Forelimb muscle (tissue), 1 donor: ENCODE results near the gene MTO1. TPM values are rescaled to one million over a fixed set of nuclear protein-coding genes. Genes with fewer than 3 reads are reported as not detected.
"Not testable (repeated sequence)": the region's sequence is repeated elsewhere in the genome, so short reads cannot be mapped to it uniquely, and the experiment has no call there.

Experiments used
- DNase-seq: peaks from one replicate; pipeline ENCODE4 v3.0.0-alpha.2; 2013; ENCODE audit warnings: low read depth
- polyA plus RNA-seq: library from polyadenylated mRNA; unstranded; fragments of 120-200 nt; gene quantifications from one replicate; pipeline ENCODE4 v1.2.1, GENCODE V29; 2013; ENCODE audit not compliant: insufficient read length

Gene MTO1, protein sequence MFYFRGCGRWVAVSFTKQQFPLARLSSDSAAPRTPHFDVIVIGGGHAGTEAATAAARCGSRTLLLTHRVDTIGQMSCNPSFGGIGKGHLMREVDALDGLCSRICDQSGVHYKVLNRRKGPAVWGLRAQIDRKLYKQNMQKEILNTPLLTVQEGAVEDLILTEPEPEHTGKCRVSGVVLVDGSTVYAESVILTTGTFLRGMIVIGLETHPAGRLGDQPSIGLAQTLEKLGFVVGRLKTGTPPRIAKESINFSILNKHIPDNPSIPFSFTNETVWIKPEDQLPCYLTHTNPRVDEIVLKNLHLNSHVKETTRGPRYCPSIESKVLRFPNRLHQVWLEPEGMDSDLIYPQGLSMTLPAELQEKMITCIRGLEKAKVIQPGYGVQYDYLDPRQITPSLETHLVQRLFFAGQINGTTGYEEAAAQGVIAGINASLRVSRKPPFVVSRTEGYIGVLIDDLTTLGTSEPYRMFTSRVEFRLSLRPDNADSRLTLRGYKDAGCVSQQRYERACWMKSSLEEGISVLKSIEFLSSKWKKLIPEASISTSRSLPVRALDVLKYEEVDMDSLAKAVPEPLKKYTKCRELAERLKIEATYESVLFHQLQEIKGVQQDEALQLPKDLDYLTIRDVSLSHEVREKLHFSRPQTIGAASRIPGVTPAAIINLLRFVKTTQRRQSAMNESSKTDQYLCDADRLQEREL
- 18.6 TPM for polyA plus RNA-seq

GRCh38 chr6:73461537-73462350 lies at the start of gene MTO1:
Gene MTO1 (plus strand): TSS chr6:73461737. CDS start chr6:73461855, 118 bp downstream.
- DNase-seq, result peak; percentile 82

DNA sequence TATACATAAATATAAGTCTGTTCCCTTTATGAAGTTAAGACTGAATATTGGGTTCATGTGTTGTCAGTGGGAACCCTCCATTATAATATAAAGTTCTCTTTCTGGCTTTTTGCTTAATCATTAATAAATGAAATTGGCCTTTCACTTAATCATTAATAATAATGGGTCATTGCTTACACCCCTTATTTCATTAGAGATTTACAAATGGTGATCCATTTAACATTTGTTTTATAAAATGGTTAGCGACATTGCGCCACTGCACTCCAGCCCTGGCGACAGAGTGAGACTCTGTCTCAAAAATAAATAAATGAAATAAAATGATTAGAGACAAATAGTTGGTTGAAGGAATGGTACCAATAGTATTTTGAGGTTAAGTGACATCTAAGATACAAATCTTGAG lies 48.4 kb upstream of the MTO1 start:
- DNase-seq, result no peak

- no peak for DNase-seq
These were observed 43.3 kb upstream of the MTO1 start for GRCh38 chr6:73418081-73418741.

- DNase-seq, result no peak
These were observed 40.0 kb upstream of the MTO1 start for GRCh38 chr6:73421534-73421933.

DNA sequence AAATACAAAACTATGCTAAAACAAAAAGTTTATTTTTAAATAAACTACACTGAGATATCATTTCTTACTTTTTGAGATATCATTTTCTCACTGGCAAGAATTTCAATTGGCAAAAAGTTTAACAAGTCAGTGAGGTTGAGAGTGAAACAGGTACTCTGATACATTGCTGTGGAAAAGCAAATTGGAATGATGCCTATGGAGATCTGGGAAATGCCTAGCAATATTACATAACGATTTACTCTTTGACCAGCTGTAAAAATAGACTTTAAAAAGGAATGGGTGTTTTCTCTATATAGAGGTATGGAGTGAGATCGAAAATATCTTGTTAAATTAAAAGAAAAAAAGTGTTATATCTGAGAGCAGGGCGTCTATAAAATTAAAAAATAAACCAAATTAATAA lies 26.3 kb upstream of the MTO1 start:
- DNase-seq, result no peak

GRCh38 chr6:73443555-73443954 lies 18.0 kb upstream of the MTO1 start:
- DNase-seq, result no peak

- DNase-seq, result no peak
These were observed 10.1 kb upstream of the MTO1 start for GRCh38 chr6:73451223-73452106.

DNA sequence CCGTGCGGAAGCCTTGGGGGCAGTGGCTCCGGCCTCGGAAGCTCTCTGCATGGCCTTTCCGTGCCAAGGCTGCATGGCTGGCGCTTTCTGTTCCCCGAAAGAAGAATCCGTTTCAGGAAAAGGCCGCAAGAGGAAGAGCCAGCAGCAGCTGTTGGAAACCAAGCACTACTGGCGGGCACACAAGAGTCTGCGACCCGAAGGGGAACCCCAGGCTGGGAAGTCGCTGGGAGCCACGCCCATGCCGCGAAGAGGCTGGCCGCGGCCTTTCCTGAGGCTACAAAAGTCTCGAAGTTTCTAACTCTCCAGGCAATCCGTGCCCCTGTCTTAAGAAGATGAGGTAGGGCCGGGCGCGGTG lies 9.5 kb upstream of the MTO1 start, which contains the start of gene CGAS:
Gene CGAS, minus strand, starts transcription at position 191 of the 355 bp plus-strand sequence. Its CDS starts 116 bp downstream, at position 75.
- DNase-seq, result peak; percentile 44

DNA sequence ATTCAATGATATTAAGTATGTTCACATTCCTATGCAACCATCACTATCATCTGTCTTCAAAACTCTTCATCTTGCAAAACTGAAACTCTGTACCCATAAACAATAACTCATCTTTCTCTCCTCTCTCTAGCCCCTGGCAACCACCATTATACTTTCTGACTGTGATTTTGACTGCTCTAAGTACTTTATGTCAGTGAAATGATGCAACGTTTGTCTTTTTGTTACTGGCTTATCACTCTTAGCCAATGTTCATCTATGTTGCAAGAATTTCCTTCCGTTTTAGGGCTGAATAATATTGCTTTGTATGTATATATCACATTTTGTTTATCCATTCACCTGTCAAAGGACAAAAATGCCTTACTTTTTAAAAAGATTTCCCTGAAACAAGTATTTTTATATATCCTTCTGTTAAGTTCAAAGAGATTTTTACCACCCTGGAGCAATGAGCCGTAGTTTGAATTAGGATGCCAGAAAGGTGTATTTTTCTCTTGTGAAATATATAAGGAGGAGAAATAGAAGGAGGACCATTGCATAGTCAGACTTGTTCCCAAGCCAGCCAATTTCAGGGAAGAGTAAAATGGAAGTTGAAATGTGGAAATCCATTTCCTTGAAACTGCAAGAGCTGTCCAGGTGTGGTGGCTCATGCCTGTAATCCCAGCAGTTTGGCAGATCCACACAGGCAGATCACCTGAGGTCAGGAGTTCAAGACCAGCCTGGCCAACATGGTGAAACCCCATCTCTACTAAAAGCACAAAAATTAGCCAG lies 5.5 kb upstream of the MTO1 start:
- DNase-seq, result no peak

DNA sequence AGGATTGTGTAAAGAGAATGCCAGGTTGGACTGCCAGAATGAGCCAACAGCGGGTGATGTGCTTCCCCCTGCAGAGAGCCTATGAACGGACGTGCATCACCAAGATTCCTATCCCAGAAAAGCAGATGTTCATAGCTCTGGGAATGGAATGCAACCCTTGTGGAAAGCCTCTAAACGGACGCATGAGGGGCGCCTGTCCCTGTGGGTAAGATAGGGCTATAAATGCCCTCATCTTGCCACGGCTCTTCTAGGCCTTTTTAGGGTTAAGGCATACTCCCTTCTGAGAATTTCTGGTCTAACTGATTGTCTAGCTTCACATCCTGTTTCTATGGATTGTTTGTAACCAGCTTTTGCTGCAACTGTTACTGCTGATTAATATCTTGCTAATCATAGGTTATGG lies 2.1 kb upstream of the MTO1 start:
- DNase-seq, result not testable (repeated sequence)

DNA sequence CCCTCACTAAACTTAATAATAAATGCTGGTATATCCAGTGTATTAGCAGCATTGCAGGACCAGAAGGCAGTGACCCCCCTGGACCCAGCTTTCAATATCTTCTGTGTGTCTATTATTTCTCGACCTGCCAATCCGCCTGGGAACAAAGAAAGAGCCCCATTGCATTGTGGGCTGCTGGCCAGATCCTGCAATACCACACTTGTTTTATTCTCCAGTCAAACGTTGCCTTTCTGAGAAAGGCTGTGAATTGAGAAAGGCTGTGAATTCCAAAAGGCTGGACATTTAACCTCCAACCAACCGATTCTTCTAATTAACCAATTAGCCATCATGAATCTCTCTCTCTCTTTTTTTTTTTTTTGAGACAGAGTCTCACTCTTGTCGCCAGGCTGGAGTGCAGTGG lies 1.5 kb upstream of the MTO1 start:
- no peak for DNase-seq

- no peak for DNase-seq
These were observed 10.3 kb downstream of the MTO1 start for GRCh38 chr6:73471686-73472290.

DNA sequence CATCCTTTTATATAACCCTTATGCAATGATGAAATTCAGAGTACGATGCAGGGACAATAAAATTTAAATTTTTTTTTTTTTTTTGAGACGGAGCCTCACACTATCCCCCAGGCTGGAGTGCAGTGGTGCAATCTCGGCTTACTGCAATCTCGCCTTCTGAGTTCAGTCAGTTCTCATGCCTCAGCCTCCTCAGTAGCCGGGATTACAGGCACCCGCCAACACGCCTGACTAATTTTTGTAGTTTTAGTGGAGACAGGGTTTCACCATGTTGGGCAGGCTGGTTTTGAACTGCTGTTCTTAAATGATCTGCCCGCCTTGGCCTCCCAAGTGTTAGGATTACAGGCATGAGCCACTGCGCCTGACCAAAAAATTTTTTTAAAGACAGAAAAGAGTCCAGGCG lies 15.2 kb downstream of the MTO1 start:
- no peak for DNase-seq

DNA sequence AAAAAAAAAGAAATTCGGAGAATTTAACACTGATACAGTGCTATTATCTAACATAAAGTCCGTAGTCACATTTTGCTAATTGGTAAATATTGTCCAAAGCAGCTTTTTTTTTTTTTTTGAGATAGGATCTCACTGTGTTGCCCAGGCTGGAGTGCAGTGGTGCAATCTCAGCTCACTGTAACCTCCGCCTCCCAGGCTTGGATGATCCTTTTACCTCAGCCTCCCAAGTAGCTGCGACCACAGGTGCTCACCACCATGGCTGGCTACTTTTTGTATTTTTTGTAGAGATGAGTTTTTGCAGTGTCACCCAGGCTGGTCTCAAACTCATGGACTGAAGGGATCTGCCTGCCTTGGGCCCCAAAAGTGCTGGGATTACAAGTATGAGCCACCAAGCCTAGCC lies 15.9 kb downstream of the MTO1 start:
- no peak for DNase-seq

GRCh38 chr6:73481969-73482368 lies 20.4 kb downstream of the MTO1 start:
- no peak for DNase-seq

GRCh38 chr6:73484438-73484837 lies 22.9 kb downstream of the MTO1 start:
- DNase-seq, result no peak

- DNase-seq, result no peak
These were observed 25.9 kb downstream of the MTO1 start for GRCh38 chr6:73487473-73487872.

DNA sequence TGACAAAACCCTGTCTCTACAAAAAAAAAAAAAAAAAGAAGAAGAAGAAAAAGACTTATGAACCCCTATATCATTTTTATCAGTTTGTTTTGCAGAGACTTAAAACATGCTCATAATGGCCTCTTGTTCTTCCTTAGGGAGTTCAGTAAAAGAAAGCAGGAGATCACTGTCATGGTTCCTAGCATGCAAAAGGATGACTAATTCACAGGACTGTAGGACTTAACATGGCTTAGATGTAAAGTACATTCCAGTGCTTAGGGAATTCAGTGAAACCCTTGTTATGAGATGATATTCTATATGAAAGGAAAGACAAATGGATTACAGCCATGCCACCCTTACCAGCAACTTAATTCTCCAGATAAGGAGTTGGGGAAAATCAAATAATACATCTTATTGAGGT lies 29.8 kb downstream of the MTO1 start:
- DNase-seq, result no peak

DNA sequence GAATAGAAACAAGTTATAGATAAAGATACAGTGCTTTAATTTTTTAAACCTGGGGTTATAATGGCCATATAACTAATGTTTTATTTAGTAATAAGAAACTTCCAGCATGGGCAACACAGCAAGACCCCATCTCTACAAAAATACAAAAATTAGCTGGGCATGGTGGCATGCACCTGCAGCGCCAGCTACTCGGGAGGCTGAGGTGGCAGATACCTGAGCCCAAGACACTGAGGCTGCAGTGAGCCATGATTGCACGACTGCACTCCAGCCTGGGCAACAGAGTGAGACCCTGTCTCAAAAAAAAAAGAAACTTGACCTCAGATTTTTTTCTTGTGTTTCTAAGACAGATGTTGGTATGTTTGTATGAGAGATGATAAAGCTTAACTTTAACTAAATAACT lies 36.4 kb downstream of the MTO1 start:
- no peak for DNase-seq
